H1 (cell line): ENCODE measurements around the gene CTBP2.

Experiments used
- CTCF ChIP-seq, 3 experiments: IDR thresholded peaks; 1 replicate in 2 of 3; 2 replicates in 1 of 3; pipeline versions ENCODE4 v1.5.1 to v1.6.1; 2011; ENCODE audit warnings: low read length in 3 of 3, mild to moderate bottlenecking in 3 of 3, inconsistent platforms in 2 of 3, low read depth in 1 of 3, moderate library complexity in 1 of 3; ENCODE audit not compliant: insufficient read depth in 1 of 3; ENCODE audit errors: control extremely low read depth in 1 of 3
- EZH2 ChIP-seq: fragments of 200-600 bp; sonication (generic); IDR thresholded peaks from 2 replicates; pipeline ENCODE4 v1.7.1; 2012; ENCODE audit warnings: low read depth, mild to moderate bottlenecking, moderate library complexity, low read length, inconsistent platforms; ENCODE audit not compliant: severe bottlenecking
- SIN3A ChIP-seq, 2 experiments: IDR thresholded peaks in 1 of 2; conservative IDR thresholded peaks in 1 of 2; 2 replicates each; pipeline ENCODE4 v1.6.1; 2011 to 2012; ENCODE audit warnings: low read length in 2 of 2, improper control_type of control experiment in 1 of 2, low read depth in 1 of 2, mild to moderate bottlenecking in 1 of 2

DNA sequence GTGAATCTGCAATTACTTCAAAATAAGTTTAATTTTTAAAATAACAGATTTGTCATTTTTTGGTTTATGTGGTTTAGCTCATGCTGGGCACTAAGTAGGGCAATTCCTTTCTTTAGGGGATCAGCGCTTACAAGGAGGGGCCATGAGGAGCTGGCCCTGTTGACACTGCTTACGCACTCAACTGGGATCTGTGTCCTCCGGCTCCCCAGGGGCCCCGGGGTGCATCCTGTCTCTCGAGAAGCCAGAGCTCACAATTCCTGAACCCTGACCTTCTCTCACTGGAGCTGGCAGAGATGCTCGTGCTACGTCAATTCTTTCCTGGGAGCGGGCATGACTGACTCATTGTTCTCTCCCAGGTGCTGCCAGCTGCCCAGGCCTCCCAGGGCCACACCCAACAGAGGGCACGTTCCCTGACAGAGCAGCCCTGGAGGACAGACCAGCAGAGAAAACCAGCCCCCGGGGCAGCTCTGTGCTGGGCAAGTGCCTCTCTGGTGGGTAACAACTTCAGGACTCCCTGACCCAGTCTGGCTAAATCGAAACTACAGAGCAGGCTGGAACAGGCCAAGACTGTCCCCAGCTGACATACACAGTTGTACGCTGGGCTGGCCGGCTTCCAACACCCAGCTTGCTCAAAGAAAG lies 36.8 kb downstream of the CTBP2 start:
- TF ChIP-seq CTCF (IDR thresholded peaks at IDR 0.05; ENCODE audit: control extremely low read depth in 1 of 3, insufficient read depth in 1 of 3, low read depth in 1 of 3, low read length in 3 of 3) (no peak), SIN3A (conservative IDR thresholded peaks at IDR 0.05 in 1 of 2, IDR thresholded peaks at IDR 0.05 in 1 of 2; ENCODE audit: low read depth in 1 of 2, low read length in 2 of 2) (no peak), EZH2 (no peak)
